Activated CD8-positive, alpha-beta T cell treated with anti-CD3 and anti-CD28 coated beads for 36 hours (primary cell): ENCODE measurements around the gene GJC3. TPM values are rescaled to one million over a fixed set of nuclear protein-coding genes. Genes with fewer than 3 reads are reported as not detected.
"Not testable (repeated sequence)": the region's sequence is repeated elsewhere in the genome, so short reads cannot be mapped to it uniquely, and the experiment has no call there.

Source experiments
- ATAC-seq: fragments of 200-7000 bp; cut with Tn5 transposase; one replicate; pipeline ENCODE4 v1.10.0; 2021; ENCODE audit warnings: mild to moderate bottlenecking, moderate library complexity
- CTCF ChIA-PET: fragments of 350-600 bp; sonication (Branson Sonifier 250); formaldehyde crosslinking; loops from one replicate; lab custom pipeline; 2021; ENCODE audit warnings: antibody characterized with exemption; lab: Charles Lee
- POLR2A ChIA-PET: fragments of 350-600 bp; sonication (Branson Sonifier 250); formaldehyde crosslinking; loops from one replicate; lab custom pipeline; 2021; ENCODE audit warnings: antibody characterized with exemption; lab: Charles Lee
- DNase-seq: peaks from one replicate; pipeline ENCODE4 v3.0.0-alpha.2; 2020
- H3K27ac Mint-ChIP-seq: one replicate; pipeline ENCODE4 v1.8.0; 2021; ENCODE audit warnings: mild to moderate bottlenecking, mixed read lengths
- H3K27me3 Mint-ChIP-seq: one replicate; pipeline ENCODE4 v1.8.0; 2021; ENCODE audit warnings: mixed read lengths
- H3K36me3 Mint-ChIP-seq: one replicate; pipeline ENCODE4 v1.8.0; 2021; ENCODE audit warnings: low read depth, mixed read lengths
- H3K4me1 Mint-ChIP-seq: one replicate; pipeline ENCODE4 v1.8.0; 2021; ENCODE audit warnings: low read depth, mixed read lengths
- H3K4me3 Mint-ChIP-seq: one replicate; pipeline ENCODE4 v1.8.0; 2021; ENCODE audit warnings: mild to moderate bottlenecking, moderate library complexity, mixed read lengths
- H3K9me3 Mint-ChIP-seq: one replicate; pipeline ENCODE4 v1.8.0; 2021; ENCODE audit warnings: mixed read lengths
- CTCF ChIP-seq: fragments of 200-600 bp; IDR thresholded peaks from one replicate; pipeline ENCODE4 v1.8.0; 2022; ENCODE audit warnings: antibody characterized with exemption, mild to moderate bottlenecking
- intact Hi-C: fragments of 100-400 bp; cut with micrococcal nuclease; formaldehyde crosslinking; loops from one replicate; pipeline ENCODE4 v1.10.0; 2022
- total RNA-seq, 2 experiments: library from RNA; stranded (reverse); gene quantifications; one replicate each; pipeline ENCODE4 v1.2.3, GENCODE V29; 2021

Gene GJC3
- total RNA-seq, 2 experiments from 2014 or later, result 0.41 to 0.47 TPM

DNA sequence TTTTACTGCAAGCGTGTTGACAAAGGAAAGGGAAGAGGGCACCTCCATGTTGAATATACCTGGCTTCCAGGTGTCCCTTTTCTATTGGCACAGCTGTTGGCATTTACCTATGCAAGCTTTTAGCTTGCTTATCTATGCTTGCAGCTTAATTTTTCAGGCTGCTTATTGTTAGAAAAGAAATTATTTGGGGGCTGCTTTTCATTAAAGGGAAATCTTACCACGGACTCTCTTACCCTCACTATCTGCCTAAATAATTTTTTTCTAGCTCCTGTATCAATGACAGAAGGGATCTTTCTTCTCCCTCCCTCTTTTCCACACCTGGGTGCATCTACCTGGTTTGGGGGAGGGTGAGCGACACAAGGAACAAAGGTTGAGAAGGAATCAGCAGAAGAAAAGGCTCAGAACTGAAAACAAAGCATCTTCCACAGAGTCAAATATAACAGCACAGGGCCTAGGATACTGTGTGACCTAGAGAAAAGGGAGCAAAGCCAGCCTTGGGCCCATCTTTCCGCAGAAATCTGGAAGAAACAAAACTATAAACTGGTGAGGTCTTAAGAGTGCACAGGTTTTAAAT lies 15.2 kb upstream of the GJC3 start:
- POLR2A ChIA-PET, result interaction anchor here (1.1 to 1.4 kb wide), 4 partner anchors 15 to 386 kb away, joined by 3 to 4 read pairs (median 3); partner anchors contain the start of genes GJC3, TRIM4 and ZNF655
- CTCF ChIA-PET, result interaction anchor here (0.6 to 1.4 kb wide), 7 partner anchors 10 to 246 kb away, joined by 3 to 5 read pairs (median 4); no protein-coding TSS in a partner anchor
- H3K27me3 Mint-ChIP-seq, result peaks cover 12% of the 10 kb centered on the region
- intact Hi-C loops, result no loop called here
- DNase-seq, result no peak
- TF ChIP-seq CTCF, result no peak
- no peak overlapping the region for H3K27ac Mint-ChIP-seq
- ATAC-seq, result no peak
- peaks cover 1% of the 10 kb centered on the region for H3K9me3 Mint-ChIP-seq
- H3K4me1 Mint-ChIP-seq, result peaks cover 11% of the 10 kb centered on the region
- no peaks in the 10 kb centered on the region for H3K36me3 Mint-ChIP-seq
- H3K4me3 Mint-ChIP-seq, result no peak overlapping the region

DNA sequence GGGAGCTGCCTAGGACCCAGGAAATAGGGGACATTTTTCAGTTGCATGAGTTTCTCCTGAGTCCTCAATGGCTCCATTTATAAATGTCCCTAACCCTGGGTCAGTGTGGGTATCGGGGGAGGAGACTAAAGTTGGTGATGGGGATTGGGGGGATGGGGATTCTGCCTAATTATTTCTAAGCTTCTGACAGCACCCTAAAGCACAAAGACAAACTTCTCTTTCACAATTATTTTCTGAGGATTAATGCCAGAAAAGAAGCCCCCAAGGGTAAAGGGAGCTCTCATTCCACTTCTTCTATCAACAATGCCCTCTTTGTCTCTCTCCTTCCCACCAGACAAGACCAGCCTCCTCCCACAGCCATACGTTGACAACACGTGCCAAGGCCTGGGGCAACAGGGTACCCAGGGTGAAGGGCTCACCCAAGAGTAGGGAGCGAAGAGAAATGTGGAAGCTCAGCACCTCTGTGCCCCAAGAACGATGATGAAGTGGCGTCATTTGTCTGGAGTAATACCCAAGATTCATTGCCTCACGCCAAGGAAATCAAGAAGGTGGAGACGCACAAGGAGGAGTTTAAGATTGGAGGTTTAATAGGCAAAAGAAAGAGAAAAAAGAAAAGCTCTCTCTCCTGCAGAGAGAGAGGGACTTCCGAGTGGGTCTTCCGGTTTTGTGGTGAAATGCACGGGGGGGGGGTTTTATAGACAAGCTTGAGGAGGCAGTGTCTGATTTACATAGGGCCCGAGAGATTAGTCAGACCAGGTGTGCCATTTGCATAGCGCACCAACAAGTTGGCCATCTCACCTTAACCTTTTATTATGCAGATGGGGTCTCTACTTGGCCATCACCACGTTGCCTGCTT lies 14.4 kb upstream of the GJC3 start:
- Mint-ChIP-seq H3K4me1 (peaks cover 11% of the 10 kb centered on the region), H3K27ac (no peak overlapping the region), H3K4me3 (peak overlapping the region; percentile 54), H3K9me3 (peaks cover 5% of the 10 kb centered on the region), H3K36me3 (no peaks in the 10 kb centered on the region), H3K27me3 (peaks cover 16% of the 10 kb centered on the region)
- intact Hi-C loops, result no loop called here
- DNase-seq (no peak), ATAC-seq (peak; percentile 13)
- CTCF ChIA-PET, result interaction anchor here (0.6 to 1.4 kb wide), 7 partner anchors 11 to 247 kb away, joined by 3 to 5 read pairs (median 4); no protein-coding TSS in a partner anchor
- POLR2A ChIA-PET, result interaction anchor here (1.1 to 1.4 kb wide), 4 partner anchors 14 to 385 kb away, joined by 3 to 4 read pairs (median 3); partner anchors contain the start of genes GJC3, TRIM4 and ZNF655
- TF ChIP-seq CTCF, result no peak

- H3K27me3 Mint-ChIP-seq, result peaks cover 18% of the 10 kb centered on the region
- TF ChIP-seq CTCF, result no peak
These were observed 8.9 kb upstream of the GJC3 start for GRCh38 chr7:99938296-99938695.

DNA sequence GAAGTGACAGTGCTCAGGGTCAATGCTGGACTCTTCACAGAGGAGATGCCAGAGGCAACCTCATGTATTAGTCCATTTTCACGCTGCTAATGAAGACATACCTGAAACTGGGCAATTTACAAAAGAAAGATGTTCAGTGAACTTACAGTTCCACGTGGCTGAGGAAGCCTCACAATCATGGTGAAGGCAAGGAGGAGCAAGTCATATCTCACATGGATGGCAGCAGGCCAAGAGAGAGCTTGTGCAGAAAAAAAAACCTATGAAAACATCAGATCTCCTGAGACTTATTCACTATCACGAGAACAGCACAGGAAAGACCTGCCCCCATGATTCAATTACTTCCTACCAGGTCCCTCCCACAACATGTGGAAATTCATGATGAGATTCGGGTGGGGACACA lies 5.6 kb upstream of the GJC3 start:
- Mint-ChIP-seq H3K4me1 (peaks cover 18% of the 10 kb centered on the region), H3K9me3 (peaks cover 12% of the 10 kb centered on the region), H3K27me3 (peaks cover 10% of the 10 kb centered on the region)
- intact Hi-C loops, POLR2A ChIA-PET, H3K36me3 Mint-ChIP-seq, H3K4me3 Mint-ChIP-seq, H3K27ac Mint-ChIP-seq: not testable (repeated sequence)
- peak; percentile 30 for DNase-seq
- ATAC-seq, result peak; percentile 20
- CTCF ChIA-PET, result interaction anchor here (0.7 to 1.3 kb wide), 2 partner anchors 22 to 45 kb away, joined by 3 read pairs; no protein-coding TSS in a partner anchor

More at GRCh38 chr7:99938296-99938695, 8.9 kb upstream of the GJC3 start:
- ChIA-PET CTCF (interaction anchor here (1.0 to 2.3 kb wide), 3 partner anchors 9 to 25 kb away, joined by 7 read pairs; partner anchors contain the start of genes GJC3 and TRIM4), POLR2A (interaction anchor here (1.0 kb wide), 1 partner anchor 20 kb away, joined by 3 read pairs; no protein-coding TSS in a partner anchor)
- Mint-ChIP-seq H3K4me1 (peaks cover 12% of the 10 kb centered on the region), H3K27ac (no peak overlapping the region), H3K4me3 (no peak overlapping the region), H3K36me3 (no peaks in the 10 kb centered on the region), H3K9me3 (peaks cover 12% of the 10 kb centered on the region)
- ATAC-seq (no peak), DNase-seq (no peak)
- intact Hi-C loops, result no loop called here

GRCh38 chr7:99930376-99930775 lies 956 bp upstream of the GJC3 start:
- intact Hi-C loops, result no loop called here
- Mint-ChIP-seq H3K27me3 (peaks cover 9% of the 10 kb centered on the region), H3K27ac (no peak overlapping the region), H3K4me3 (no peak overlapping the region), H3K36me3 (no peaks in the 10 kb centered on the region), H3K9me3 (no peaks in the 10 kb centered on the region), H3K4me1 (peaks cover 33% of the 10 kb centered on the region)
- CTCF ChIA-PET, result interaction anchor here (1.3 to 2.6 kb wide), 6 partner anchors 9 to 200 kb away, joined by 3 to 19 read pairs (median 6); partner anchors contain the start of gene TRIM4
- DNase-seq (no peak), ATAC-seq (no peak)
- no peak for TF ChIP-seq CTCF
- POLR2A ChIA-PET, result interaction anchor here (0.9 to 2.3 kb wide), 2 partner anchors 11 to 24 kb away, joined by 3 to 16 read pairs; partner anchors contain the start of gene TRIM4
